ENCODE measurements around the gene ATP9B. TPM values are rescaled to one million over a fixed set of nuclear protein-coding genes. Genes with fewer than 3 reads are reported as not detected.

Gene ATP9B
- polyA plus RNA-seq, 1 of the 3 experiments (the other 2 are of a cell fraction), result 11.2 TPM

- TF ChIP-seq CTCF (IDR thresholded peaks at IDR 0.05), result no peak
- no peak for TF ChIP-seq TAF1 (IDR thresholded peaks at IDR 0.05; ENCODE audit: borderline replicate concordance, low read depth, low read length)
- no peak for TF ChIP-seq GABPA (IDR thresholded peaks at IDR 0.05; ENCODE audit: low read depth)
- TF ChIP-seq RFX5 (IDR thresholded peaks at IDR 0.05; ENCODE audit: low read length), result no peak
- no peak for TF ChIP-seq ELF1 (IDR thresholded peaks at IDR 0.05)
Measured at GRCh38 chr18:79355433-79356335, 286.5 kb downstream of the ATP9B start (continued).

- H3K36me3 ChIP-seq (replicated peaks in 1 of 2; ENCODE audit: control insufficient read depth in 1 of 2, insufficient read depth in 2 of 2, low read length in 1 of 2), result peaks cover 9 to 21% of the 10 kb centered on the region in 2 experiments
- no peak overlapping the region for H3K4me3 ChIP-seq (ENCODE audit: low read depth in 2 of 2, low read length in 1 of 2)
- DNase-seq, result no peak
- H3K9me2 ChIP-seq, result no peaks in the 10 kb centered on the region
- no peak overlapping the region for H3K9ac ChIP-seq
- no peak for TF ChIP-seq JUND (IDR thresholded peaks at IDR 0.05)
- TF ChIP-seq GATA2 (CRISPR knock-in tag; IDR thresholded peaks at IDR 0.05), result no peak
- TF ChIP-seq NRF1 (IDR thresholded peaks at IDR 0.05; ENCODE audit: low read depth, low read length), result no peak
- no peak for TF ChIP-seq FOXM1 (IDR thresholded peaks at IDR 0.05; ENCODE audit: low read depth)
- no peak for TF ChIP-seq TEAD4 (IDR thresholded peaks at IDR 0.05; ENCODE audit: borderline replicate concordance, insufficient read depth)
- no peaks in the 10 kb centered on the region for H3K79me2 ChIP-seq (ENCODE audit: insufficient read depth)
- ChIA-PET POLR2A (no interaction called here), CTCF (no interaction called here)
- whole genome bisulfite sequencing (ENCODE audit: low lambda C conversion rate), result 98% methylated on average over 5 of the region's 5 CpGs
- H3K27ac ChIP-seq (ENCODE audit: low read depth in 2 of 2, low read length in 1 of 2), result no peak overlapping the region
- H3K4me1 ChIP-seq (ENCODE audit: control insufficient read depth in 1 of 2, insufficient read depth in 2 of 2, low read depth in 1 of 2, low read length in 1 of 2), result no peaks in the 10 kb centered on the region; a peak in 1 of 4 replicates
- H2AFZ ChIP-seq (ENCODE audit: low read depth), result no peak overlapping the region
- H3K9me3 ChIP-seq, result no peaks in the 10 kb centered on the region
- no peaks in the 10 kb centered on the region for H4K20me1 ChIP-seq (ENCODE audit: insufficient read depth)
- H3F3A ChIP-seq (replicated peaks; ENCODE audit: insufficient read depth), result no peaks in the 10 kb centered on the region
- H3K27me3 ChIP-seq (ENCODE audit: insufficient read depth), result no peaks in the 10 kb centered on the region
- no peak overlapping the region for H3K4me2 ChIP-seq
Measured at GRCh38 chr18:79356435-79356834, 287.2 kb downstream of the ATP9B start.

GRCh38 chr18:79360933-79361332 is 291.7 kb downstream of the ATP9B start:
- DNase-seq, result no peak
- Histone ChIP-seq H3K27me3 (ENCODE audit: insufficient read depth) (no peaks in the 10 kb centered on the region), H3K4me3 (ENCODE audit: low read depth in 2 of 2, low read length in 1 of 2) (no peak overlapping the region), H3K79me2 (ENCODE audit: insufficient read depth) (no peaks in the 10 kb centered on the region), H4K20me1 (ENCODE audit: insufficient read depth) (no peaks in the 10 kb centered on the region), H3K27ac (ENCODE audit: low read depth in 2 of 2, low read length in 1 of 2) (no peak overlapping the region), H3K9ac (no peak overlapping the region), H3K9me2 (no peaks in the 10 kb centered on the region), H3F3A (replicated peaks; ENCODE audit: insufficient read depth) (no peaks in the 10 kb centered on the region), H2AFZ (ENCODE audit: low read depth) (no peak overlapping the region), H3K36me3 (replicated peaks in 1 of 2; ENCODE audit: control insufficient read depth in 1 of 2, insufficient read depth in 2 of 2, low read length in 1 of 2) (peaks cover 14 to 29% of the 10 kb centered on the region in 2 experiments), H3K4me2 (no peak overlapping the region), H3K4me1 (ENCODE audit: control insufficient read depth in 1 of 2, insufficient read depth in 2 of 2, low read depth in 1 of 2, low read length in 1 of 2) (peaks cover 0 to 5% of the 10 kb centered on the region in 2 experiments; a peak in 1 of 4 replicates), H3K9me3 (no peaks in the 10 kb centered on the region)
- ChIA-PET POLR2A (no interaction called here), CTCF (interaction anchor here (0.9 to 2.1 kb wide), 4 partner anchors 9 to 168 kb away, joined by 3 to 7 read pairs (median 4); no protein-coding TSS in a partner anchor)
- 96% methylated on average over 9 of the region's 12 CpGs for WGBS (ENCODE audit: low lambda C conversion rate)
- TF ChIP-seq FOSL2 (IDR thresholded peaks at IDR 0.05; ENCODE audit: borderline replicate concordance, low read depth) (no peak), GABPA (IDR thresholded peaks at IDR 0.05; ENCODE audit: low read depth) (no peak), FOXJ3 (CRISPR knock-in tag; IDR thresholded peaks at IDR 0.05) (no peak), EP300 (IDR thresholded peaks at IDR 0.05; ENCODE audit: borderline replicate concordance in 1 of 2, low read depth in 1 of 2, low read length in 1 of 2) (no peak), TEAD4 (IDR thresholded peaks at IDR 0.05; ENCODE audit: borderline replicate concordance, insufficient read depth) (no peak), NRF1 (IDR thresholded peaks at IDR 0.05; ENCODE audit: low read depth, low read length) (no peak), ZBTB33 (IDR thresholded peaks at IDR 0.05; ENCODE audit: borderline replicate concordance, low read depth) (no peak), JUND (IDR thresholded peaks at IDR 0.05) (no peak), NFIC (IDR thresholded peaks at IDR 0.05; ENCODE audit: borderline replicate concordance) (no peak), TCF12 (IDR thresholded peaks at IDR 0.05) (no peak), MXI1 (IDR thresholded peaks at IDR 0.05; ENCODE audit: low read depth, low read length) (no peak), MAX (IDR thresholded peaks at IDR 0.05; ENCODE audit: low read depth) (no peak), EZH2phosphoT487 (IDR thresholded peaks at IDR 0.05; ENCODE audit: borderline replicate concordance, low read depth) (no peak), TAF1 (IDR thresholded peaks at IDR 0.05; ENCODE audit: borderline replicate concordance, low read depth, low read length) (no peak), POLR2AphosphoS5 (IDR thresholded peaks at IDR 0.05; ENCODE audit: low read depth, low read length) (no peak), USF2 (IDR thresholded peaks at IDR 0.05; ENCODE audit: borderline replicate concordance, low read depth, low read length) (no peak)
